ENCODE measurements around the gene MKNK1.

- TF ChIP-seq GATA2 (IDR thresholded peaks at IDR 0.05; ENCODE audit: low read depth, low read length) (no peak), GATA3 (IDR thresholded peaks at IDR 0.05; ENCODE audit: low read depth, low read length) (no peak)
These were observed 45.7 kb downstream of the MKNK1 start for GRCh38 chr1:46558141-46558963.
